Measurements from ENCODE around the gene FOXO1.

The FOXO1 gene

DNA sequence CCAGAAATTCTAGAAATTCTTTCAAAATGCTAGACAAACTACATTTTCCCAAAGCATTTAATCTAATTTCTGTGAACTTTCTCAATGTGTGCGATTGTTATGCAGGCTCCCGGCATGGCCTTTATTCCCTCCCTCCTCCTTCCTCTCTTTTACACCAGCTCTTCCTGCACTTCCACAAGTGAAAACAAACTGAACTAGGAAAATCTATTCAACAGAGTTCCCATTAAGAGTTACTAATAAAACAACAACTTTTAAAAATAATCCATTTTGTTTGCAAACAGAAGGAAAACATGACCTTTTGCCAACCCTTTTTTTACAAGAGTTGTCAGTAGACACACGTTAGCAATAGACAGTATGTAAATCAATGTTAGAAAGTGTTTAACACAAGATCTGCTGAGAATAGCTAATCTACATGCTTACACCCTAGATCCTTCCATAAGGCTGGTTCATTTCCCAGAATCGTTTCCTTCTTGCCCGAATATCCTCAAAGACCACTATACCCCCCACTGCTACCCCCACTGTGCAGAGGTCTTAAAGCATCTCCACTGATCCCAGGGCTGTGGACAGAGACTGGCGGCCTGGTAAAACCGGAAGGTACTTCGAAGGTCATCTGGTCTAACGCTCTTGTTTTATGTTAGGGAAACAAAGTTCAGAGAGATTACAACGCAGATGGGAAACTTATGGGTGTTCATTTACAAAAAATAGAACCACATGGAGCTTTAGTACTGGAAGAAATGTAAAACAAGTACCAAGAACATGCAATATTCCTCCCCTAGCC is 98.0 kb downstream of the FOXO1 start:
- H3K27me3 ChIP-seq (ENCODE audit: insufficient read depth, low read length), result no peaks in the 10 kb centered on the region
- H2AK5ac ChIP-seq (ENCODE audit: low read length), result no peak overlapping the region
- H4K8ac ChIP-seq (ENCODE audit: low read depth, low read length), result no peak overlapping the region
- H3K18ac ChIP-seq (ENCODE audit: low read length), result no peak overlapping the region
- no peaks in the 10 kb centered on the region for H3K36me3 ChIP-seq (ENCODE audit: control insufficient read depth in 1 of 2, insufficient read depth in 2 of 2, low read length in 2 of 2)
- H2BK12ac ChIP-seq (ENCODE audit: low read length), result no peak overlapping the region
- peak overlapping the region; percentile 49 for H3K4ac ChIP-seq (ENCODE audit: low read depth, low read length)
- H3K27ac ChIP-seq (ENCODE audit: low read depth, low read length), result no peak overlapping the region
- no peak overlapping the region for H4K91ac ChIP-seq (ENCODE audit: low read depth, low read length)
- peaks cover 18% of the 10 kb centered on the region for H3K79me2 ChIP-seq (ENCODE audit: control insufficient read depth, insufficient read depth, low read length, poor library complexity)
- no peaks in the 10 kb centered on the region for H3K9me3 ChIP-seq (ENCODE audit: insufficient read depth, low read depth, low read length)
- no peak overlapping the region for H2BK120ac ChIP-seq (ENCODE audit: insufficient read depth, low read length, poor library complexity)
- H3K23ac ChIP-seq (ENCODE audit: low read length), result no peak overlapping the region
- H3K4me1 ChIP-seq (ENCODE audit: control insufficient read depth in 1 of 2, insufficient read depth in 2 of 2, low read length in 2 of 2), result peaks cover 18 to 23% of the 10 kb centered on the region in 2 experiments
- no peak overlapping the region for H2BK5ac ChIP-seq (ENCODE audit: low read depth, low read length, poor library complexity)
- no peak overlapping the region for H2AFZ ChIP-seq (ENCODE audit: insufficient read depth, low read length, poor library complexity)
- no CpG with 5 or more reads among the region's 10 CpGs for WGBS (ENCODE audit: extremely low coverage, insufficient coverage, insufficient read length)
- H3K14ac ChIP-seq (ENCODE audit: low read length), result no peak overlapping the region
- DNase-seq, result peak in 1 of 2 donors; percentile 61
- no peak overlapping the region for H4K12ac ChIP-seq (ENCODE audit: low read depth, low read length)
- peaks cover 6% of the 10 kb centered on the region for H3K79me1 ChIP-seq (ENCODE audit: low read length)
- no peak overlapping the region for H3K4me2 ChIP-seq (ENCODE audit: low read length)
- no peak overlapping the region for H3K4me3 ChIP-seq (ENCODE audit: low read depth, low read length)
- no peak overlapping the region for H3K9ac ChIP-seq (ENCODE audit: low read length)

- Histone ChIP-seq H3K27me3 (ENCODE audit: insufficient read depth, low read length) (no peaks in the 10 kb centered on the region), H3K4me2 (ENCODE audit: low read length) (no peak overlapping the region), H4K12ac (ENCODE audit: low read depth, low read length) (no peak overlapping the region), H2AFZ (ENCODE audit: insufficient read depth, low read length, poor library complexity) (no peak overlapping the region), H3K9ac (ENCODE audit: low read length) (no peak overlapping the region), H3K9me3 (ENCODE audit: insufficient read depth, low read depth, low read length) (no peaks in the 10 kb centered on the region), H3K4me1 (ENCODE audit: control insufficient read depth in 1 of 2, insufficient read depth in 2 of 2, low read length in 2 of 2) (peaks cover 27 to 34% of the 10 kb centered on the region in 2 experiments), H3K27ac (ENCODE audit: low read depth, low read length) (no peak overlapping the region), H4K8ac (ENCODE audit: low read depth, low read length) (no peak overlapping the region), H3K4ac (ENCODE audit: low read depth, low read length) (peak overlapping the region; percentile 99), H2BK120ac (ENCODE audit: insufficient read depth, low read length, poor library complexity) (no peak overlapping the region), H3K36me3 (ENCODE audit: control insufficient read depth in 1 of 2, insufficient read depth in 2 of 2, low read length in 2 of 2) (no peaks in the 10 kb centered on the region), H3K4me3 (ENCODE audit: low read depth, low read length) (no peak overlapping the region), H3K18ac (ENCODE audit: low read length) (peak overlapping the region; percentile 69), H3K14ac (ENCODE audit: low read length) (peak overlapping the region; percentile 43), H4K91ac (ENCODE audit: low read depth, low read length) (no peak overlapping the region), H3K79me1 (ENCODE audit: low read length) (peaks cover 12% of the 10 kb centered on the region), H2AK5ac (ENCODE audit: low read length) (no peak overlapping the region), H3K79me2 (ENCODE audit: control insufficient read depth, insufficient read depth, low read length, poor library complexity) (peaks cover 16% of the 10 kb centered on the region), H2BK12ac (ENCODE audit: low read length) (peak overlapping the region; percentile 23), H3K23ac (ENCODE audit: low read length) (no peak overlapping the region), H2BK5ac (ENCODE audit: low read depth, low read length, poor library complexity) (no peak overlapping the region)
- no CpG with 5 or more reads among the region's 2 CpGs for WGBS (ENCODE audit: extremely low coverage, insufficient coverage, insufficient read length)
- no peak for DNase-seq
These were observed 99.6 kb downstream of the FOXO1 start for GRCh38 chr13:40566811-40567210.

DNA sequence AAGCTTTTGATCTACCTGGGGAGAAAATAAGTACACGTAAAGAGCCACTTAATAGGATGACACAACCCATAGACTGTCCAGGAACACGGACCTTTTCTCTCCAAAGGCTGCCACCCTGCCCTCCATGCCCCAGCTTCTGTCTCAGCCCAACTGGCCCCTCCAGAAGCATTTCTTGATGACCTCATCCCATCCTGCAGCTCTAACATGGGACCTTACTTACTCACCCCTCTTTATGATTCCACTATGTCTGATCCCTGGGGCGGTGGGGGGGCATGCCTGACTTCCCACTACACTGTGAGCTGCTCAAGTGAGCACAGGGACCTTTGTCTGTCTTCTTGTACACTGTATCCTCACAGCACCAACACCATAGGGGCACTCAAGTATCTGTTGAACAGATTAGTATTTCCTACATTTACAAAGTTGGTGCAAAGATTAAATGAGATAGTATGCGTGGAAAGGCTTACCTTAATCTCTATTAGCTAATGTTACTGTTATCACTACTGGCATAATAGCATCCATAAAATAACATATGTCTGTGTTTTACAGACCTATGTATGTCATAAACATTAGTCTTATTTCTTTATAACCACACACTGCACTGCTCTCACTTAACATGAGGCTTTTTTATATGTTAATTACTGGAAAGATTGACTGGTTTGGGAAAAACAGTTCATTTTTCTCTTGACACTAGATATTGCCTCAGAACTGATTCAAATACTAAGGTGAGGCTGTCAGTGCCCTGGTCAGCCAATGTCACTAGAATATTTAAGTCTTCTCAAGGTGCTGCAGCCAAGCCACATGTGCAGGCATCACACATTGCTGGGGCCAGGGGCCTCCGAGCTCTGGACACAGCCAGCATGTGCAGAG is 100.9 kb downstream of the FOXO1 start:
- Histone ChIP-seq H2BK12ac (ENCODE audit: low read length) (peak overlapping the region; percentile 1), H4K91ac (ENCODE audit: low read depth, low read length) (peak overlapping the region; percentile 9), H3K79me1 (ENCODE audit: low read length) (peaks cover 12% of the 10 kb centered on the region), H2BK120ac (ENCODE audit: insufficient read depth, low read length, poor library complexity) (peak overlapping the region; percentile 5), H3K79me2 (ENCODE audit: control insufficient read depth, insufficient read depth, low read length, poor library complexity) (peaks cover 14% of the 10 kb centered on the region), H3K18ac (ENCODE audit: low read length) (peak overlapping the region; percentile 1), H3K4me1 (ENCODE audit: control insufficient read depth in 1 of 2, insufficient read depth in 2 of 2, low read length in 2 of 2) (peaks cover 25 to 34% of the 10 kb centered on the region in 2 experiments), H3K27ac (ENCODE audit: low read depth, low read length) (no peak overlapping the region), H4K8ac (ENCODE audit: low read depth, low read length) (no peak overlapping the region), H4K12ac (ENCODE audit: low read depth, low read length) (no peak overlapping the region), H2AFZ (ENCODE audit: insufficient read depth, low read length, poor library complexity) (no peak overlapping the region), H3K23ac (ENCODE audit: low read length) (no peak overlapping the region), H3K4ac (ENCODE audit: low read depth, low read length) (peak overlapping the region; percentile 26), H2AK5ac (ENCODE audit: low read length) (no peak overlapping the region), H3K4me3 (ENCODE audit: low read depth, low read length) (no peak overlapping the region), H3K9me3 (ENCODE audit: insufficient read depth, low read depth, low read length) (no peaks in the 10 kb centered on the region), H3K14ac (ENCODE audit: low read length) (peak overlapping the region; percentile 0), H2BK5ac (ENCODE audit: low read depth, low read length, poor library complexity) (peak overlapping the region; percentile 16), H3K27me3 (ENCODE audit: insufficient read depth, low read length) (no peaks in the 10 kb centered on the region), H3K4me2 (ENCODE audit: low read length) (no peak overlapping the region), H3K9ac (ENCODE audit: low read length) (no peak overlapping the region), H3K36me3 (ENCODE audit: control insufficient read depth in 1 of 2, insufficient read depth in 2 of 2, low read length in 2 of 2) (no peaks in the 10 kb centered on the region)
- WGBS (ENCODE audit: extremely low coverage, insufficient coverage, insufficient read length), result no CpG with 5 or more reads among the region's 5 CpGs
- no peak for DNase-seq

DNA sequence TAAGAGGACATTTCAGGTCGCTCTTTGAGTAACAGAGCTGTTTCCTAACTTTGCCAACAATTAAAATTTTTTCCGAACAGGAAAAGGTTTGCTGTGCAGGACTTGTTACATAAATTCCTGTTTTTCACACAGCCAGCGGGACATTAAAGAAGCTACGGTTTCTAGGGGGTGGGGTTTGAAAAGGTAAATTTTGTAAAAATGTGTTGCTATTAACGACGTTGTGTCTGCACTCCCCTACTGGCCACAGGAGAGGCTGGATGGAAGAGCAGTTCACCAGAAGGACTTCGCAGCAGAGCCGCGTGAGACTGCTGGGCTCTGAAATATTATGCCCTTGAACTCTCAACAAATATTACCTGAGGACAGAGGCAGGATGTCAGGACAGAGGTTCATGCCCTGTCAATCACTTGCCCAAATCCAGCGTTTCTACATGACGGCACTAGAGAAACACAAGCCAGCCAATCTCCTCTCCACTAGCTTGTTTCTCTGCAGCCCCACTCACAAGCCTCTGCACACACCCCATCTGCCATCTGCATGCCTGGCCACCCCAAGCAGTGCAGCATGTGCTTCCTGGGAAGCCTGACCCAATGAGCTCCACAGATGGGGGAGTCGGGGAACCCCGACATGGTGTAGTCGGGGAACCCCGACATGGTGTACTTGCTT is 102.0 kb downstream of the FOXO1 start:
- Histone ChIP-seq H3K14ac (ENCODE audit: low read length) (peak overlapping the region; percentile 1), H2BK12ac (ENCODE audit: low read length) (peak overlapping the region; percentile 4), H2BK120ac (ENCODE audit: insufficient read depth, low read length, poor library complexity) (peak overlapping the region; percentile 9), H2AK5ac (ENCODE audit: low read length) (no peak overlapping the region), H4K8ac (ENCODE audit: low read depth, low read length) (peak overlapping the region; percentile 54), H4K91ac (ENCODE audit: low read depth, low read length) (peak overlapping the region; percentile 48), H4K12ac (ENCODE audit: low read depth, low read length) (no peak overlapping the region), H3K79me1 (ENCODE audit: low read length) (peaks cover 12% of the 10 kb centered on the region), H2AFZ (ENCODE audit: insufficient read depth, low read length, poor library complexity) (no peak overlapping the region), H3K27me3 (ENCODE audit: insufficient read depth, low read length) (no peaks in the 10 kb centered on the region), H3K4ac (ENCODE audit: low read depth, low read length) (peak overlapping the region; percentile 12), H3K23ac (ENCODE audit: low read length) (no peak overlapping the region), H3K9ac (ENCODE audit: low read length) (no peak overlapping the region), H3K27ac (ENCODE audit: low read depth, low read length) (peak overlapping the region; percentile 35), H3K4me1 (ENCODE audit: control insufficient read depth in 1 of 2, insufficient read depth in 2 of 2, low read length in 2 of 2) (peaks cover 25 to 34% of the 10 kb centered on the region in 2 experiments), H3K36me3 (ENCODE audit: control insufficient read depth in 1 of 2, insufficient read depth in 2 of 2, low read length in 2 of 2) (peaks cover 8 to 10% of the 10 kb centered on the region in 2 experiments), H3K79me2 (ENCODE audit: control insufficient read depth, insufficient read depth, low read length, poor library complexity) (peaks cover 14% of the 10 kb centered on the region), H3K9me3 (ENCODE audit: insufficient read depth, low read depth, low read length) (no peaks in the 10 kb centered on the region), H3K18ac (ENCODE audit: low read length) (peak overlapping the region; percentile 31), H3K4me2 (ENCODE audit: low read length) (peak overlapping the region; percentile 20), H3K4me3 (ENCODE audit: low read depth, low read length) (no peak overlapping the region), H2BK5ac (ENCODE audit: low read depth, low read length, poor library complexity) (peak overlapping the region; percentile 13)
- no CpG with 5 or more reads among the region's 15 CpGs for WGBS (ENCODE audit: extremely low coverage, insufficient coverage, insufficient read length)
- DNase-seq, result peak; percentile 70 to 90
